Endothelial cell of umbilical vein (primary cell): ENCODE measurements around the gene HMGN2. TPM values are rescaled to one million over a fixed set of nuclear protein-coding genes. Genes with fewer than 3 reads are reported as not detected.

ENCODE experiments used
- Bru-seq: library from RNA; stranded (reverse); fragments of 400-500 nt; gene quantifications from one replicate; lab custom pipeline; 2021; lab: Mats Ljungman, UMichigan
- BruChase-seq, 2 experiments: library from RNA; stranded (reverse); fragments of 400-500 nt; gene quantifications; one replicate each; lab custom pipeline; 2021; lab: Mats Ljungman, UMichigan
- BruUV-seq: library from RNA; stranded (reverse); fragments of 400-500 nt; replicated peaks from 2 replicates; lab custom pipeline; 2021; lab: Mats Ljungman, UMichigan
- CTCF ChIA-PET: fragments of 300-600, 350-600 bp; sonication (Branson Sonifier 250); formaldehyde crosslinking; loops from one replicate; lab custom pipeline; 2021; ENCODE audit warnings: antibody characterized with exemption, inconsistent platforms; lab: Charles Lee
- POLR2A ChIA-PET: fragments of 300-600, 350-600 bp; sonication (Branson Sonifier 250); formaldehyde crosslinking; loops from one replicate; lab custom pipeline; 2021; ENCODE audit warnings: antibody characterized with exemption, inconsistent platforms; lab: Charles Lee
- DNase-seq: peaks from one replicate; pipeline ENCODE4 v3.0.0-alpha.2; 2011; ENCODE audit warnings: low read depth, low spot score
- FAIRE-seq: peaks from 2 replicates; lab custom pipeline; 2011; peaks lifted over from hg19 to GRCh38; lab: Jason Lieb, UNC
- H2AFZ ChIP-seq: 2 replicates; pipeline ENCODE4 v1.6.0; 2012; ENCODE audit warnings: low read depth, low read length, control low read depth, inconsistent platforms
- H3K27ac ChIP-seq: 2 replicates; pipeline ENCODE4 v1.5.1; 2011; ENCODE audit warnings: low read depth, mild to moderate bottlenecking, control low read depth, low read length, moderate library complexity; ENCODE audit not compliant: insufficient read depth
- H3K27me3 ChIP-seq, 2 experiments: 2 replicates each; pipeline versions ENCODE4 v1.6.0 to v1.6.1; 2011; ENCODE audit warnings: low read length in 2 of 2, mixed read lengths in 1 of 2; ENCODE audit not compliant: control insufficient read depth in 2 of 2, insufficient read depth in 2 of 2
- H3K36me3 ChIP-seq, 2 experiments: 2 replicates in 1 of 2; 3 replicates in 1 of 2; pipeline ENCODE4 v1.5.1; 2011; ENCODE audit warnings: low read length in 2 of 2, mild to moderate bottlenecking in 1 of 2, moderate library complexity in 1 of 2; ENCODE audit not compliant: control insufficient read depth in 2 of 2, insufficient read depth in 2 of 2; ENCODE audit errors: extremely low read depth in 1 of 2
- H3K4me1 ChIP-seq: 3 replicates; pipeline ENCODE4 v1.5.1; 2011; ENCODE audit warnings: mild to moderate bottlenecking, low read length; ENCODE audit not compliant: control insufficient read depth, insufficient read depth; ENCODE audit errors: extremely low read depth
- H3K4me2 ChIP-seq: 2 replicates; pipeline ENCODE4 v1.6.1; 2011; ENCODE audit warnings: low read length, control low read depth, mixed read lengths; ENCODE audit not compliant: insufficient read depth
- H3K4me3 ChIP-seq, 3 experiments: fragments of 200-600 bp in 1 of 3; sonication (generic), shearing (Covaris generic) in 1 of 3; replicated peaks in 1 of 3; 2 replicates each; pipeline ENCODE4 v1.5.1; 2011 to 2016; ENCODE audit warnings: control low read depth in 3 of 3, low read length in 3 of 3, mild to moderate bottlenecking in 2 of 3, inconsistent platforms in 1 of 3, low read depth in 1 of 3, moderate library complexity in 1 of 3; ENCODE audit not compliant: insufficient read depth in 1 of 3
- H3K79me2 ChIP-seq: 2 replicates; pipeline ENCODE4 v1.6.0; 2012; ENCODE audit warnings: low read length, inconsistent platforms; ENCODE audit not compliant: control insufficient read depth, insufficient read depth
- H3K9ac ChIP-seq: replicated peaks from 2 replicates; pipeline ENCODE3; 2011; ENCODE audit warnings: low read length, control low read depth; ENCODE audit not compliant: insufficient read depth; ENCODE audit errors: extremely low read depth
- H3K9me1 ChIP-seq: replicated peaks from 3 replicates; pipeline ENCODE4 v1.6.0; 2011; ENCODE audit warnings: mild to moderate bottlenecking, low read length; ENCODE audit not compliant: control insufficient read depth, insufficient read depth; ENCODE audit errors: extremely low read depth
- H3K9me3 ChIP-seq: replicated peaks from 2 replicates; pipeline ENCODE4 v1.5.1; 2012; ENCODE audit warnings: low read length, inconsistent platforms; ENCODE audit not compliant: control insufficient read depth, insufficient read depth
- H4K20me1 ChIP-seq: replicated peaks from 2 replicates; pipeline ENCODE3; 2011; ENCODE audit warnings: mild to moderate bottlenecking, low read length; ENCODE audit not compliant: control insufficient read depth, insufficient read depth; ENCODE audit errors: extremely low read depth
- CTCF ChIP-seq, 2 donors: IDR thresholded peaks; 1 replicate in 1 of 2; 2 replicates in 1 of 2; pipeline ENCODE4 v1.5.1; 2011; ENCODE audit warnings: low read length in 2 of 2, mild to moderate bottlenecking in 2 of 2, moderate library complexity in 2 of 2, control low read depth in 1 of 2, inconsistent platforms in 1 of 2, low read depth in 1 of 2; ENCODE audit not compliant: insufficient read depth in 1 of 2; ENCODE audit errors: extremely low read depth in 1 of 2
- FOS ChIP-seq: IDR thresholded peaks from 2 replicates; pipeline ENCODE4 v1.6.1; 2011; ENCODE audit warnings: mild to moderate bottlenecking, low read length, moderate library complexity, borderline replicate concordance; ENCODE audit not compliant: insufficient read depth
- GATA2 ChIP-seq: IDR thresholded peaks from 2 replicates; pipeline ENCODE4 v1.7.0; 2011; ENCODE audit warnings: low read depth, mild to moderate bottlenecking, moderate library complexity, mixed read lengths, low read length; ENCODE audit not compliant: insufficient read length, insufficient read depth
- MAX ChIP-seq: IDR thresholded peaks from 2 replicates; pipeline ENCODE4 v1.6.1; 2011; ENCODE audit not compliant: insufficient read depth, insufficient read length
- POLR2A ChIP-seq: IDR thresholded peaks from 2 replicates; pipeline ENCODE4 v1.6.1; 2012; ENCODE audit warnings: low read depth, mild to moderate bottlenecking, control low read depth, low read length
- POLR2AphosphoS5 ChIP-seq: IDR thresholded peaks from 2 replicates; pipeline ENCODE4 v1.6.1; 2012; ENCODE audit warnings: low read depth, mild to moderate bottlenecking, control low read depth, low read length, moderate library complexity; ENCODE audit not compliant: insufficient read depth
- dilution Hi-C: fragments of 300-500 bp; cut with MboI; formaldehyde crosslinking; loops from one replicate; pipeline ENCODE4 v1.15.0; 2019; ENCODE audit warnings: low sequenced_read_pairs; ENCODE audit not compliant: extremely low pct_ligation_motif_present
- intact Hi-C: fragments of 100-400 bp; cut with micrococcal nuclease; formaldehyde crosslinking; loops from one replicate; pipeline ENCODE4 v1.10.0; 2022
- long read RNA-seq: library from polyadenylated mRNA; stranded (forward); transcript quantifications from one replicate; pipeline ENCODE4 v2.0.0, GENCODE V29; 2021
- polyA minus RNA-seq, 3 experiments: library from RNA; depleted of rRNA, polyadenylated mRNA; stranded (reverse); fragments of >200 nt; gene quantifications; 1 replicate in 1 of 3; 2 replicates in 2 of 3; pipeline ENCODE4 v1.2.3, GENCODE V29; 2011
- polyA plus RNA-seq, 4 experiments: library from polyadenylated mRNA; depleted of rRNA in 3 of 4; stranded (reverse) in 3 of 4; unstranded in 1 of 4; fragments of >200 nt; gene quantifications; 2 replicates each; pipeline versions ENCODE4 v1.2.1 to v1.2.3, GENCODE V29; 2011 to 2012; ENCODE audit warnings: missing spikeins in 1 of 4
- total RNA-seq: library from RNA; stranded (reverse); gene quantifications from 2 replicates; pipeline ENCODE4 v1.2.3, GENCODE V29; 2021

Gene HMGN2
- 562 and 580 TPM in 2 replicates for total RNA-seq
- 183 and 240 TPM in 2 replicates for polyA plus RNA-seq
- 388 and 410 TPM in 2 replicates for polyA plus RNA-seq (2011; cell fraction: cytosol; rRNA removed)
- 330 and 421 TPM in 2 replicates for polyA plus RNA-seq (2011; cell fraction: nucleus; rRNA removed)
- polyA plus RNA-seq (2012) = 258 and 540 TPM in 2 replicates
- 87.6 and 88.7 TPM in 2 replicates for polyA minus RNA-seq
- polyA minus RNA-seq (2011; cell fraction: cytosol; rRNA and poly(A)+ RNA removed) = 144 TPM
- 95.4 and 119 TPM in 2 replicates for polyA minus RNA-seq (2011; cell fraction: nucleus; rRNA and poly(A)+ RNA removed)
- percentile 99 among the genes with signal in this experiment for Bru-seq, nascent RNA
- BruChase-seq, experiment 1, labeled RNA remaining after a 6-hour chase = percentile 100 among the genes with signal in this experiment
- BruChase-seq, experiment 2, labeled RNA remaining after a 2-hour chase = percentile 99 among the genes with signal in this experiment
- long read RNA-seq, transcript HMGN2-202 (5 exons, 1,045 nt) = minor isoform, 22 of 3,909 reads
- long read RNA-seq, transcript HMGN2-206 (6 exons, 932 nt) = minor isoform, 10 of 3,909 reads
- long read RNA-seq, transcript HMGN2-201 (6 exons, 1,191 nt) = major isoform, 3,724 of 3,909 reads
- long read RNA-seq, transcript HMGN2-208 (4 exons, 1,030 nt) = minor isoform, 10 of 3,909 reads
- long read RNA-seq, partial matches to known transcripts = 27 of 3,909 reads
- long read RNA-seq, other reads (novel, unspliced or antisense) = 105 of 3,909 reads

DNA sequence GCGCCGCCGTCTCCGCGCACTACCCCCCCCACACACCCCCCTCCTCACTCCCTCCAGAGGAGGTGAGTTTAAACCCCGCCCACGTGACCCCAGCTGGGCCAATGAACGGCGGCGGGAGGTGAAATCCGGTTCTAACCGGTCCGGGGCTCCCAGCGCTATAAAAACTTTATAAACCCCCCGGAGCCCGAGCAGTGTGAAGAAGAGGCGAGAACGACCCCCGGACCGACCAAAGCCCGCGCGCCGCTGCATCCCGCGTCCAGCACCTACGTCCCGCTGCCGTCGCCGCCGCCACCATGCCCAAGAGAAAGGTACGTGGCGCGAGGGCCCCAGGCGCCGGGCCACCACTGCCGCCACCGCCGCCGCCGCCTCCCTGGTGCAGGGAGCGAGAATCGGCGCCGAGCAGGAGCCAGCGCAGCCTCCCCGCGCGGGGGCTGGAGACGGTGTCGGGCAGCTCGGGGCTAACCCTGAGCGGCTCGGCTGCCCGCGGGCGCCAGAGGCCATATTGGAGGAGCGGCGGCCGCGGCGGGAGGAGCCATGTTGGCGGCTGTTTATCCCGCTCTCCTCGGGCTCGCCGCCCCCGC is at the start of gene HMGN2:
TSS of gene HMGN2 (plus strand) at position 121 of the 581 bp plus-strand sequence. CDS start at position 294, 173 bp downstream.
- Histone ChIP-seq H3K36me3 (peaks cover 17 to 20% of the 10 kb centered on the region in 2 experiments), H3K9me1 (no peaks in the 10 kb centered on the region), H3K79me2 (peaks cover 18% of the 10 kb centered on the region), H3K9ac (peak within 1 kb of the TSS; percentile 96), H4K20me1 (peaks cover 3% of the 10 kb centered on the region), H3K4me1 (peaks cover 11% of the 10 kb centered on the region), H3K4me3 (peak within 1 kb of the TSS; percentile 82 to 98 (median 98)), H3K27me3 (no peaks in the 10 kb centered on the region), H3K4me2 (peak within 1 kb of the TSS; percentile 98), H2AFZ (peak within 1 kb of the TSS; percentile 46), H3K27ac (peak within 1 kb of the TSS; percentile 86), H3K9me3 (no peaks in the 10 kb centered on the region)
- peak; percentile 81 for TF ChIP-seq POLR2AphosphoS5
- TF ChIP-seq POLR2A = peak; percentile 77
- TF ChIP-seq MAX = peak; percentile 70
- no peak for TF ChIP-seq GATA2
- TF ChIP-seq CTCF (IDR thresholded peaks at IDR 0.05; ENCODE audit: extremely low read depth in 1 of 2, insufficient read depth in 1 of 2, low read depth in 1 of 2, low read length in 2 of 2) = no peak
- no peak for TF ChIP-seq FOS
- BruUV-seq = TSS peak; percentile 28
- dilution Hi-C loops = no loop called here
- intact Hi-C loops = loop anchor here (2.0 to 5.0 kb wide), 3 partner anchors 28 to 195 kb away; partner anchors contain the start of gene DHDDS
- FAIRE-seq = peak; percentile 62
- peak; percentile 72 for DNase-seq
- POLR2A ChIA-PET = no interaction called here
- CTCF ChIA-PET = interaction anchor here (1.0 to 1.2 kb wide), 2 partner anchors 40 to 55 kb away, joined by 3 to 4 read pairs; partner anchors contain the start of gene DHDDS
